Activated T-cell treated with anti-CD3 and anti-CD28 coated beads for 48 hours (primary cell): Measurements from ENCODE around the gene KIAA1549.
"Not testable (repeated sequence)": the region's sequence is repeated elsewhere in the genome, so short reads cannot be mapped to it uniquely, and the experiment has no call there.

Source experiments
- DNase-seq: peaks from one replicate; pipeline ENCODE4 v3.0.0-alpha.2; 2020; ENCODE audit warnings: low read depth

The KIAA1549 gene

GRCh38 chr7:138849701-138850100 lies 131.5 kb downstream of the KIAA1549 start:
- DNase-seq: no peak

DNA sequence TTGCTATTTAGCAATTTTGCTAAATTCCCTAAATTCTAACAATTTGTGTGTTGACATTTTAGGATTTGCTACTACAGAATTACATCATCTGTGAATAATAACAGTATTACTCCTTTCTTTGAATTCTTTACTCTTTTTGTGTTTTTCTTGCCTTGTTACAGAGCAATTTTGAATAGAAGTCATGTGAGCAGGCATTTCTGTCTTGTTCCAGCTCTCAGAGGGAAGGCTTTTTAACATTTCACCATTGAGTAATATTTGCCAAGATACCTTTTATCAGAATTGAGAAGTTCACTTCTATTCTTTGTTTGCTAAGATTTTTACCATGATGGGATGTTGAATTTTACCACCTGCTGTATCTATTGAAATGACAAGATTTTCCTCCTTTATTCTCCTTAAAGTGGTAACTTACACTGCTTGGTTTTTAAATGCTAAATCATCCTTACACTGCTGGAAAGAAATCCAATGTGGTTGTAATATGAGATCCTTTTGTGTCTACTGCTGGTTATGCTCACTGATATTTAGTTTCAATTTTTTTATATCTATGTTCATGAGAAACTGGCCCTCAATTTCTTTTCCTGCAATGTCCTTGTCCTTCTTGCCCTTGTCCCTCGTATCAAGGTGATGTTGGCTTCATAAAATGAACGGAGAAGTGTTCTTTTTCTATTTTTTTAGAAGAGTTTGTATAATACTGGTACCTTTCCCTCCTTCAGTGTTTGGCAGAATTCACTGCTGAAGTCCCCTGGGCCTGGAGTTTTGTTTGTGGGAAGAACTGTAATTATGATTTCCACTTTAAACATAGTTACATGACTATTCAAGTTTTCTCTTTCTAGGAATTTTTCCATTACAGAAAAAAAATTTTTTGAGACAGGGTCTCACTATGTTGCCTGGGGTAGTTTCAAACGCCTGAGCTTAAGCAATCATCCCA lies 132.9 kb downstream of the KIAA1549 start:
- no peak for DNase-seq

GRCh38 chr7:138845711-138846110 lies 135.5 kb downstream of the KIAA1549 start:
- DNase-seq: no peak

GRCh38 chr7:138843632-138844580 lies 137.3 kb downstream of the KIAA1549 start:
- DNase-seq: no peak

GRCh38 chr7:138842111-138842510 lies 139.1 kb downstream of the KIAA1549 start:
- no peak for DNase-seq

DNA sequence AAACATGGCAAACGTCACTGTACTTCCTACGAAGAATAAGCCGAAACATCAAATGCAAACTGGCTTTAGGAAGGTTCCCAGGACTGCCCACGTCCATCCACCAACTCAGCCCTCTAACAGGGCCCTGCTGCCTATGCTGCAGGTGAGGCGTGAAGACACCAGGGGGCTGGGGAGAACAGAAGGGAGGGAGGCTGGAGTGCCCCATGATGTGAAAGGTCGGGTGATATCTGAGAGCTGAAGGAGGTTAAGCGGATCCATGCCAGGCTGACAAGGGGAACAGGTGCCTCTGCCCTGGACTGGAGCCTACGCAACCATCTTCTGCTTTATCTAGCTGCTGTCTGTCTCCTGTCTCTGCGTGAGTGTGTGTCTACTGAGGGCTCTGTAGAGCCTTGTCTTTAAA lies 143.0 kb downstream of the KIAA1549 start:
- no peak for DNase-seq

DNA sequence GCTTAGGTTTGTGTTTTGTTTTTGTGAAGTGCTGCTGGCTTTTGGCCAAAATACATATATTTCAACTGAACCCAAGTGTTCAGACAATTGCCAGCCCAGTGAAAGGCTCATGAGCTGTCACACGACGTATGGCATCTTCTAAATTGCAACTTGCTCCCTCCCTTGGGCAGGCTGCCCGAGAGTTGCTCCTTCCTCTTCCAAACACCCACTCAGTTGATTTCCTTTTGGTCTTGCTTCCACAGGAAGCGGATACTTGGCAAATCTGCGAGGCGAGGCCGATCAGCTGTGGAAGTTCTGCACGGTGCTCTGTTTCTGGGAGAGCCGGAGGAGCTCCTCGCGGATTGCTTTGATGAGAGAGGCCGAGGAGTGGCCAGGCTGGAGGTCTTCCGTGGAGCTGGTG lies 143.6 kb downstream of the KIAA1549 start:
- no peak for DNase-seq

GRCh38 chr7:138835087-138835486 lies 146.1 kb downstream of the KIAA1549 start:
- DNase-seq: no peak

DNA sequence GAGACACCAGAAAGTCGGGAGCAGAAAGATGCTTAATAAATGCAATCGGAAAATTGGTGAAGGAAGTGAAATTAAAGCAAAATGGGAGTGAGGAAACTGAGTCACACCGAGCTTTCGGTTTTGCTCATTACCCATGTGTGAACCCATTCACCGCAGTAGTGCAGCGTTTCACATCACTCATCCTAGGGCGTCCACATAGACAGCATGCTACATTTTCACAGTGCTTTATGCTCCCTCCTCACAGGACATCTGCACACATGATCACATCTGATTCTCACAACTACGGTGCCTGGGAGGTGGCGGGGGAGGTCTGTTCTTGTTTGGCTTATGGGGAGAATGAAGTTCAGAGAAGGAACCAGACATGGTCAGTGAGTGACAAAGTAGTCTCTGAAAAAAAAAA lies 146.6 kb downstream of the KIAA1549 start:
- DNase-seq: no peak

DNA sequence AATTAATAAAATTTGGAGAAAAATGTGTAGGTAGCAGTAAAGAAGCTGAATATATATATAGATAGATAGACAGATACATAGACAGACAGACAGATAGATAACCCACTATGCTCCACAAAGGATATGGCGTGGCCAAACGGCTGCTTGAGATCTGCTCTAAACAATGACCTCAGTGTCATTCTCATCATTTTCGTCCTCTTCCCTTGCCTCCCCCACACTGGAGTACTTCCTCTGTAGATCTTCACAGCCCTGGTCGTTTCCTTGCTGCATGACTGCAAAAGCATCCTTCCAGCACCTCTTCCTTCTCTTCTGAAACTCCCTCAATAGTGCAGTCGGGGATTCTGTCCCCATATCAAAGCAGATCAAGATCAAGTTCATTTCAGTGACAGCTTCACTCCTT lies 147.6 kb downstream of the KIAA1549 start:
- DNase-seq: no peak

DNA sequence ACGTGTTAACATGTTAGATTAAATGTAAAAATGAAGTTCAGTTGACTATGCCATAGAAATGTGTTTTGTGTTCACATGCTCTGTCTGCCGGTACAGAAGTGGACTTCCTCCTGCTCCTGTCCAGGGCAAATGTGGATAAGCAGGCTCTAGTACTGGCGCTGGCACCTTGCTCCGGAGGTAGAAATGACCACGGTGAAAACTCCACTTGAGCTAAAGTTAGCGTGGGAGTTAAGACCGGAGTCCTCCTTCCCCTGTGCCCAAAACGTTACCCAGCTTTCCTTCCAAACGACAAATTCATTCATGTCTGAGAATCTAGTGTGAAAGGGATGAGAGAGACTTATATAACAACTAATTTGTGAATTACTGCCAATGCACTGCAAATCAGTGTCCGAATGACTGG lies 148.2 kb downstream of the KIAA1549 start:
- no peak for DNase-seq

DNA sequence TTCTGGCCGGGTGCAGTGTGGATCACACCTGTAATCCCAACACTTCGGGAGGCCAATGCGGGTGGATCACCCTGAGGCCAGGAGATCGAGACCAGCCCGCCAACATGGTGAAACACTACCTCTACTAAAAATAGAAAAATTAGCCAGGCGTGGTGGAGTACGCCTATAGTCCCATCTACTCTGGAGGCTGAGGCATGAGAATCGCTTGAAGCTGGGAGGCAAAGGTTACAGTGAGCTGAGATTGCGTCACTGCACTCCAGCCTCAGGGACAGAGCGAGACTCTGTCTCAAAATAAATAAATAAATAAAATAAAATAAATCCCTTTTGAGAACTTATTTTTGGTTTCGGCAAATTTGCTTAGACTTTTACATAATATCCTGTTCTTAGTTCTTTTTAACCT lies 151.9 kb downstream of the KIAA1549 start:
- no peak for DNase-seq

DNA sequence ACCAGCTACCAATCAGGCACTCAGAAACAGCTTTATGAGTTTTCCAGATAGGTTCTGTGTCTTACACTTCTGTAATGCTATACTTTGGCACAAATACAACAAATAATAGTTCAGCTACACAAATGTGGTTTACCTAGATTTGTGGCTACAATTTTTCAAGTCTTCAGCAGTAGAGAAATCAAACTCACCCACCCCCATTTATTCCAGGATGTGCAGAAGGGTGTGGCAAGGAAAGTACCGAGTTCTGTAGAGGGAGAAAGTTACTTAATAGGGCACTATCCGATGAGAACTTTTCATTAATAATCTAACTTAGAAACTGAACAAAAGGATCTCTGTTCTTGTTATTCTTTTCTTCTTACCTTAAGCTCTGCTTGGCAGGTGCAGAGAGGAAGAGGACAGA lies 152.9 kb downstream of the KIAA1549 start:
- no peak for DNase-seq

DNA sequence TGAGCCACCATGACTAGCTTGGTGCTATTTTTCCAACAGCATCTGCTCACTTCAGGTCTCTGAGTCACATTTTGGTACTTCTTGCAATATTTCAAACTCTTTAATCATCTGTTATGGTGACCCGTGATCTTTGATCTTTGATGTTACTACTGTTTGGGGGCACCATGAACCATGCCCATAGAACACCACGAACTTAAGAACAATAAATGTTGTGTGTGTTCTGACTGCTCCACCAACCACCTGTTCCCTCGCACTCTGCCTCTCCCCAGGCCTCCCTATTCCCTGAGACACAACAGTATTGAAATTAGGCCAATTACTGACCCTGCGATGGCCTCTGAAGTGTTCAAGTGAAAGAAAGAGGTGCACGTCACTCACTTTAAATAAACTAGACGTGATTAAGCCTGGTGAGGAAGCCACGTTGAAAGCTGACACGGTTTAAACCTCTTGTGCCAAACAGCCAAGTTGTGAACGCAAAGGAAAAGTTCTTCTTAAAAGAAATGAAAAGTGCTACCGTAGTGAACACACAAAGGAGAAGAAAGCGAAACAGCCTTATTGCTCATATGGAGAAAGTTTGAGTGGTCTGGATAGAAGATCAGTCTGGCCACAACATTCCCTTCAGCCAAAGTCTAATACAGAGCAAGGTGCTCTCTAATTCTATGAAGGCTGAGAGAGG lies 156.0 kb downstream of the KIAA1549 start:
- DNase-seq: no peak

- no peak for DNase-seq
Observed at GRCh38 chr7:138822867-138823535, 158.2 kb downstream of the KIAA1549 start.

DNA sequence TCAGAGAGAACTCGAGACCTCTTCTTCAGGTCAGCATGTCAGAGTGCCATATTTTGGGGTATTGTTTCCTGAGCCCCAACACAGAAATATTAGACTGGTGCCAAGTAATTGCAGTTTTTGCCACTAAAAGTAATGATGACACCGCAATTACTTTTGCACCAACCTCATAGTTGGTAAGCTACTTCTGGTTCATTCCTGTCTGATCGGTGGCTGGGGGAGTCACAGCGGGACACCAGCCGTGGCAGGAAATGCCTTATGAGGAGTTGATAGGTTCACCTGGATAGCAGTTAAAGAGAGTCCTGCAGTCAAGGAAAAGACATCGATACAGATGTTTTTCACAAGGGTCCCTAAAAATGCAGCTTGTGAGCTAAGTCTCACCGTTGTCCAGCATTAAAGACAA lies 159.3 kb downstream of the KIAA1549 start:
- no peak for DNase-seq

GRCh38 chr7:138819625-138820024 lies 161.6 kb downstream of the KIAA1549 start:
- no peak for DNase-seq

DNA sequence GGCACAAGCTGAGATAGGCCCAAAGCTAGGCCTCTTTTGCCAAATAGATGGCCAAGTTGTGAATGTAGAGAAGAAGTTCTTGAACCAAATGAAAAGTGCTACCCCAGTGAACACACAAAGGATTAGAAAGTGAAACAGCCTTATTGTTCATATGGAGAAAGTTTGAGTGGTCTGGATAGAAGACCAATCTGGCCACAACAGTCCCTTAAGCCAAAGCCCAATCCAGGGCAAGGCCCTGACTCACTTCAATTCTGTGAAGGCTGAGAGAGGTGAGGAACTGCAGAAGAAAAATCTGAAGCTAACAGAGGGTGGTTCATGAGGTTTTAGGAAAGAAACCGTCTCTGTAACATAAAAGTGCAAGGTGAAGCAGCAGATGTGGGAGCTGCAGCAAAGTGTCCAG lies 164.5 kb downstream of the KIAA1549 start:
- DNase-seq: no peak

- DNase-seq: no peak
Observed at GRCh38 chr7:138814816-138815332, 166.3 kb downstream of the KIAA1549 start.

DNA sequence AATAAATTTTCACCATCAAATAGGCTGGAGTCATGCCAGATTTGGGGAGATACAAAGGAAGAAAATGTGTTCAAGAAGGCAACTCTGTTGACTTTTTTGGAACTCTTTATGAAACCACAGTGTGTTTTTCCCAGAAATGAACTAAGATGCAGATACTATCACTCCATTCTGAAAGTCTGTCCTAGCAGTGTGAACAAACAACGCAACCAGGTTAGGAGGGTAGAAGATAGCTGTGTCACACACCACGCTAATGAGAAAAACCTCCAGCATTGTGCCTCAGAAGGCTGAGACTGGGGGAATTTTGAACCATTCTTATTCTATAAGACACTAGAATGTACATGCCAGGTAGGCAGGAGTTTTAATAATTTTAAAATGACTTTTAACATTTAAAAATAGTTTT lies 167.2 kb downstream of the KIAA1549 start:
- no peak for DNase-seq

DNA sequence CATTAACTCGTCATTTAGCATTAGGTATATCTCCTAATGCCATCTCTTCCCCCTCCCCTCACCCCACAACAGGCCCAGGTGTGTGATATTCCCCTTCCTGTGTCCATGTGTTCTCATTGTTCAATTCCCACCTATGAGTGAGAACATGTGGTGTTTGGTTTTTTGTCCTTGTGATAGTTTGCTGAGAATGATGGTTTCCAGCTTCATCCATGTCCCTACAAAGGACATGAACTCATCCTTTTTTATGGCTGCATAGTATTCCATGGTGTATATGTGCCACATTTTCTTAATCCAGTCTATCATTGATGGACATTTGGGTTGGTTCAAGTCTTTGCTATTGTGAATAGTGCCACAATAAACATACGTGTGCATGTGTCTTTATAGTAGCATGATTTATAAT lies 169.9 kb downstream of the KIAA1549 start:
- DNase-seq: not testable (repeated sequence)

DNA sequence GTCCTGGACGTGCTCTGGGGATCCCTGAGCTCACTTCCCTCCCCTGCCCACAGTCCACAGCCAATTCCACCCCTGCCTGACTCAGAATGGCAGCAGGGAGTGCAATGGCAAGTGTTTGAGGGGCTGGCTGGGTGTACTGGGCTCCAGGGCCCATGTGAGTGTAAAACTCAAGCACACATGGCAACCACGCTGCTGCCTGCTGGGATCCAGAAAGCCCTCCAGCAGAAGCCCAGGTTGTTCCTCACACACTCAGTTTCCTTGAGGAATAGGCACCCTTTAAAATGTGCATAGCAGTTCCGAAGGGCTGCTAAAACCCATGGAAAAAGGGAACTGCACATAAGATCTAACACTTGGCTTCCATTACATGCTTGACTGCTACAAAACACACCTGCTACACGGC lies 171.8 kb downstream of the KIAA1549 start:
- DNase-seq: no peak
